Activated CD4-positive, CD25-positive, alpha-beta regulatory T cell treated with anti-CD3 and anti-CD28 coated beads, Interleukin-2, amount 50 U/mL, for 24 hours (primary cell): Measurements from ENCODE around the gene CEP72.
"Not testable (repeated sequence)": the region's sequence is repeated elsewhere in the genome, so short reads cannot be mapped to it uniquely, and the experiment has no call there.

Source experiments
- ATAC-seq, 2 donors: fragments of 150-1000 bp; cut with Tn5 transposase; one replicate each; pipeline ENCODE4 v1.10.0; 2021; ENCODE audit warnings: mild to moderate bottlenecking in 1 of 2, moderate library complexity in 1 of 2

The CEP72 gene

GRCh38 chr5:686936-687335 lies 74.8 kb downstream of the CEP72 start:
- ATAC-seq: not testable (repeated sequence)

- ATAC-seq: not testable (repeated sequence)
Observed at GRCh38 chr5:688348-689010, 76.3 kb downstream of the CEP72 start.

- ATAC-seq: not testable (repeated sequence)
Observed at GRCh38 chr5:690293-690692, 78.2 kb downstream of the CEP72 start.

- ATAC-seq: not testable (repeated sequence)
Observed at GRCh38 chr5:691049-691448, 78.9 kb downstream of the CEP72 start.

- ATAC-seq: no peak
Observed at GRCh38 chr5:691817-692528, 79.8 kb downstream of the CEP72 start.

GRCh38 chr5:692529-693041 lies 80.4 kb downstream of the CEP72 start:
- not testable (repeated sequence) for ATAC-seq

GRCh38 chr5:693271-694041 lies 81.3 kb downstream of the CEP72 start, which contains the start of gene TPPP:
Gene TPPP (minus strand): TSS chr5:693352. CDS start chr5:678060, 15,292 bp downstream.
- peak; percentile 89 to 90 for ATAC-seq

- not testable (repeated sequence) for ATAC-seq
Observed at GRCh38 chr5:694042-694431, 81.9 kb downstream of the CEP72 start.

GRCh38 chr5:695475-695874 lies 83.3 kb downstream of the CEP72 start:
- ATAC-seq: not testable (repeated sequence)

- not testable (repeated sequence) for ATAC-seq
Observed at GRCh38 chr5:696191-696590, 84.1 kb downstream of the CEP72 start.

- not testable (repeated sequence) for ATAC-seq
Observed at GRCh38 chr5:696753-697702, 84.9 kb downstream of the CEP72 start.
